ENCODE measurements around the gene GALNT2.

The GALNT2 gene

GRCh38 chr1:230327892-230328284, 260.9 kb downstream of the GALNT2 start:
- H3K4me2 ChIP-seq (ENCODE audit: low read depth, low read length, poor library complexity, severe bottlenecking) = no peak overlapping the region
- H3K9ac ChIP-seq (ENCODE audit: low read depth, low read length, poor library complexity, severe bottlenecking) = no peak overlapping the region
- H3K36me3 ChIP-seq (ENCODE audit: insufficient read depth, low read length) = no peaks in the 10 kb centered on the region
- no peak overlapping the region for H3K4me3 ChIP-seq (ENCODE audit: low read length, poor library complexity, severe bottlenecking)
- no peak overlapping the region for H2AFZ ChIP-seq (ENCODE audit: low read length)
- no peaks in the 10 kb centered on the region for H3K4me1 ChIP-seq (ENCODE audit: insufficient read depth, low read length, poor library complexity, severe bottlenecking)
- H3F3A ChIP-seq (ENCODE audit: low read depth) = no peaks in the 10 kb centered on the region
- H4K20me1 ChIP-seq (ENCODE audit: insufficient read depth, low read length, poor library complexity, severe bottlenecking) = no peaks in the 10 kb centered on the region
- no peaks in the 10 kb centered on the region for H3K9me3 ChIP-seq (ENCODE audit: insufficient read depth, low read depth, low read length)
- H3K9me2 ChIP-seq (replicated peaks; ENCODE audit: low read depth, low read length) = no peaks in the 10 kb centered on the region
- H3K27me3 ChIP-seq (ENCODE audit: insufficient read depth, low read length, poor library complexity, severe bottlenecking) = no peaks in the 10 kb centered on the region
- no peak for TF ChIP-seq EZH2phosphoT487 (IDR thresholded peaks at IDR 0.05; ENCODE audit: borderline replicate concordance)
- no peak for TF ChIP-seq CTCF (conservative IDR thresholded peaks at IDR 0.05; ENCODE audit: low read length)
- H3K79me2 ChIP-seq (ENCODE audit: insufficient read depth, low read length) = no peaks in the 10 kb centered on the region

- Histone ChIP-seq H2AFZ (ENCODE audit: low read length) (no peak overlapping the region), H3K4me2 (ENCODE audit: low read depth, low read length, poor library complexity, severe bottlenecking) (no peak overlapping the region)
Observed at GRCh38 chr1:230328342-230329015, 261.4 kb downstream of the GALNT2 start.

GRCh38 chr1:230330157-230330556, 263.1 kb downstream of the GALNT2 start:
- H3F3A ChIP-seq (ENCODE audit: low read depth) = no peaks in the 10 kb centered on the region
- no peaks in the 10 kb centered on the region for H3K79me2 ChIP-seq (ENCODE audit: insufficient read depth, low read length)
- no peak for TF ChIP-seq CTCF (conservative IDR thresholded peaks at IDR 0.05; ENCODE audit: low read length)
- TF ChIP-seq EZH2phosphoT487 (IDR thresholded peaks at IDR 0.05; ENCODE audit: borderline replicate concordance) = no peak
- no peaks in the 10 kb centered on the region for H3K9me3 ChIP-seq (ENCODE audit: insufficient read depth, low read depth, low read length)
- no peaks in the 10 kb centered on the region for H3K4me1 ChIP-seq (ENCODE audit: insufficient read depth, low read length, poor library complexity, severe bottlenecking)
- H3K36me3 ChIP-seq (ENCODE audit: insufficient read depth, low read length) = no peaks in the 10 kb centered on the region
- H2AFZ ChIP-seq (ENCODE audit: low read length) = no peak overlapping the region
- H3K27me3 ChIP-seq (ENCODE audit: insufficient read depth, low read length, poor library complexity, severe bottlenecking) = no peaks in the 10 kb centered on the region
- no peak overlapping the region for H3K4me3 ChIP-seq (ENCODE audit: low read length, poor library complexity, severe bottlenecking)
- H3K9me2 ChIP-seq (replicated peaks; ENCODE audit: low read depth, low read length) = no peaks in the 10 kb centered on the region
- H4K20me1 ChIP-seq (ENCODE audit: insufficient read depth, low read length, poor library complexity, severe bottlenecking) = no peaks in the 10 kb centered on the region
- no peak overlapping the region for H3K4me2 ChIP-seq (ENCODE audit: low read depth, low read length, poor library complexity, severe bottlenecking)
- H3K9ac ChIP-seq (ENCODE audit: low read depth, low read length, poor library complexity, severe bottlenecking) = no peak overlapping the region

More at GRCh38 chr1:230328342-230329015, 261.4 kb downstream of the GALNT2 start:
- H3K4me1 ChIP-seq (ENCODE audit: insufficient read depth, low read length, poor library complexity, severe bottlenecking) = no peaks in the 10 kb centered on the region
- no peaks in the 10 kb centered on the region for H4K20me1 ChIP-seq (ENCODE audit: insufficient read depth, low read length, poor library complexity, severe bottlenecking)
- H3K4me3 ChIP-seq (ENCODE audit: low read length, poor library complexity, severe bottlenecking) = no peak overlapping the region
- no peak overlapping the region for H3K9ac ChIP-seq (ENCODE audit: low read depth, low read length, poor library complexity, severe bottlenecking)
- no peaks in the 10 kb centered on the region for H3K9me3 ChIP-seq (ENCODE audit: insufficient read depth, low read depth, low read length)
- TF ChIP-seq CTCF (conservative IDR thresholded peaks at IDR 0.05; ENCODE audit: low read length) (no peak), EZH2phosphoT487 (IDR thresholded peaks at IDR 0.05; ENCODE audit: borderline replicate concordance) (no peak)
- no peaks in the 10 kb centered on the region for H3K9me2 ChIP-seq (replicated peaks; ENCODE audit: low read depth, low read length)
- no peaks in the 10 kb centered on the region for H3K27me3 ChIP-seq (ENCODE audit: insufficient read depth, low read length, poor library complexity, severe bottlenecking)
- no peaks in the 10 kb centered on the region for H3K36me3 ChIP-seq (ENCODE audit: insufficient read depth, low read length)
- H3K79me2 ChIP-seq (ENCODE audit: insufficient read depth, low read length) = no peaks in the 10 kb centered on the region
- H3F3A ChIP-seq (ENCODE audit: low read depth) = no peaks in the 10 kb centered on the region
